Adipocyte (in vitro differentiated cells): ENCODE measurements around the gene F11R.
"Not testable (repeated sequence)": the region's sequence is repeated elsewhere in the genome, so short reads cannot be mapped to it uniquely, and the experiment has no call there.

Experiments used
- DNase-seq: peaks from one replicate; pipeline ENCODE4 v3.0.0-alpha.2; 2015; ENCODE audit warnings: low read depth
- H3K27me3 ChIP-seq: replicated peaks from 2 replicates; pipeline ENCODE4 v1.7.0; 2013; ENCODE audit warnings: mild to moderate bottlenecking, low read length, moderate library complexity; ENCODE audit not compliant: control insufficient read depth, insufficient read depth
- H3K36me3 ChIP-seq: 2 replicates; pipeline ENCODE4 v1.7.0; 2013; ENCODE audit warnings: low read length, mild to moderate bottlenecking, moderate library complexity; ENCODE audit not compliant: control insufficient read depth, insufficient read depth, severe bottlenecking
- H3K4me1 ChIP-seq: 2 replicates; pipeline ENCODE4 v1.7.0; 2013; ENCODE audit warnings: mild to moderate bottlenecking, low read length, moderate library complexity; ENCODE audit not compliant: control insufficient read depth, insufficient read depth
- H3K4me3 ChIP-seq: 2 replicates; pipeline ENCODE4 v1.7.0; 2013; ENCODE audit warnings: mild to moderate bottlenecking, low read length, moderate library complexity
- H3K9ac ChIP-seq: 2 replicates; pipeline ENCODE4 v1.7.0; 2013; ENCODE audit warnings: mild to moderate bottlenecking, low read length, moderate library complexity
- H3K9me3 ChIP-seq: 2 replicates; pipeline ENCODE4 v1.7.0; 2013; ENCODE audit warnings: mild to moderate bottlenecking, low read length, moderate library complexity; ENCODE audit not compliant: control insufficient read depth

Gene F11R

DNA sequence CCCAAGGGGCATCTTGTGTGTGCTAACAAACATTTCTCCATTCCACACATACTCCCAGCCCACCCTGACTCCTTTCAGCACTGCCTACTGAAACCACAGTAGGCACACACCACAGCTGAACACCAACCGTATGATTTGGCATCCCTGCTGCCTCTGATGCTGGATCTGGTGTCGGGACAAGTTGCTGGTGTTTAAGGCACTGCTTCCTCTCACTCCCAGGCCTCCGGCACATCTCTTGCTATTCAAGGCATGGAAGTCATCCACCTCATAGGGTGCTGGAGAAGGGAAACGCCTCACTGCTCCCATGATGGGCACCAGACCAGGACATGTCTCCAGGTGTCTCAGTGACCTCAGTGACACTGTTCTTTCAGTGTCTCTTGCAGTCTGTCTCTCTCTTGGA lies 64.0 kb downstream of the F11R start:
- peaks cover 6% of the 10 kb centered on the region for H3K4me1 ChIP-seq
- H3K9ac ChIP-seq: no peak overlapping the region
- H3K9me3 ChIP-seq: no peaks in the 10 kb centered on the region
- H3K27me3 ChIP-seq: peaks cover 29% of the 10 kb centered on the region
- no peak for DNase-seq
- no peak overlapping the region for H3K4me3 ChIP-seq
- H3K36me3 ChIP-seq: no peaks in the 10 kb centered on the region

DNA sequence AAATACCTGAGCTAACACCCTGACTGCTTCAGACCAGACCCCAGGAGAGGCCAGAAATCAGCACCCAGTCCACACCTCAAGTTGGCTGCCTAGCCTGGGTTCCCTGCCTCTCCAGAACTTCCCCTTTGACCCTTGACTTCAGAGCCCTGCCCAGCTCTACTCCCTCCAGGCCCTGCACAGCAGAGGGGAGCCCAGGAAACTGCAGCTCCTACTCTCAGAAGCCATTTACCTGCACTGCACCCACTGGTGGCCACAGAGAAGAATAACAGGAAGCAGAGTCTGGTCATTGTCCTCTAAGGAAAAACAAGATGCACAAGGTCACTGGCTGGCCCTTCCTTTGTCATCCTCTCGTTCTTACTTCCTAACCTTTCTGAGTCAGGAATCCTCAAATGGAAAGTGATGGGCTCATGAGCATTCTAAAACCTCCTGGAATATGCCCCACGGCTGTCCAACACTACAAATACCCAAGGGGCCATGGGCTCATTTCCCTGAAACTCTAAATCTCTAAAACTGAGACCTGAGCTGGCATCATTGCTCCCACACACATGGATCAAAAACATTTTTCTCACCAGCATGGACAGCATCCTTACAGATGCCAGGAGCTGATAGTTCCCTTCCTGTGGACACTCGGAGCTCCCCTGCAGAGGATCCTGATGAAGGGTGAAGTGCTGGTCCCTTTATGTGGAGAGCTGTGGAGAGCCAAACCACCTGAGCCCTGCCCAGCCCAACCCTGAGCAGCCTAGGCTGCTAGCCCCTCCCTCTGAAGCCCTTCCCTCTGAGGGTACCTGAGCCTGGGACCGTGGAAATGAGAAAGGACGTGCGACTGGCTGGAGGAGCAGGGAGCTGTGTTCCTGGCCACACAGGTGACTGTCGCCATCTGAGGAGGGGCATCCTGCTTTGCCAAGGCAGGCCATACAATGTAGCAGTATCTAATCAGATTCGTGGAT lies 66.5 kb downstream of the F11R start, which contains the start of gene ITLN2:
Gene ITLN2 (minus strand): TSS at position 652 of the 947 bp plus-strand sequence. CDS start 68 bp downstream, at position 584.
- H3K4me3 ChIP-seq: no peak within 1 kb of the TSS
- no peaks in the 10 kb centered on the region for H3K9me3 ChIP-seq
- no peaks in the 10 kb centered on the region for H3K36me3 ChIP-seq
- peaks cover 6% of the 10 kb centered on the region for H3K4me1 ChIP-seq
- no peak for DNase-seq
- no peak within 1 kb of the TSS for H3K9ac ChIP-seq
- peaks cover 22% of the 10 kb centered on the region for H3K27me3 ChIP-seq

DNA sequence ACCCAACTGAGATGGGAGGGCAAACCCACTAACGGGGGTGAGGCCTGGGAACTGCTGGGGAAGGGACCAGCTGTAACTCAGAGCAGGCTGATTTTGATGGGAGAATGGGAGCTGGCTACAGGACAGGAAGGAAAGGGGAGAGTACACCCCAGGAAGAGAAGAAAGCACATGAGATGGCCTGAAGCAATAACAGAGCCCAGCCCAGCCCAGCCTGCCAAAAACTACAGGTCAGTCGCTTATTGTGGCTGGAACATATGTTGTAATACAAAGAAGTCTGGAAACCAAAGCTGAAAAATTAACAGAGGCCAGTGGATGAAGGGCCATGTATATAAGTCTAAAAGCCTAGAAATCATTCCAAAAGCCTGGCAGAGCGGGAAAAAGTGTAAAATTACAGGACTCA lies 67.9 kb downstream of the F11R start:
- peaks cover 6% of the 10 kb centered on the region for H3K4me1 ChIP-seq
- no peaks in the 10 kb centered on the region for H3K36me3 ChIP-seq
- peaks cover 22% of the 10 kb centered on the region for H3K27me3 ChIP-seq
- no peaks in the 10 kb centered on the region for H3K9me3 ChIP-seq
- no peak overlapping the region for H3K4me3 ChIP-seq
- DNase-seq: peak; percentile 76
- H3K9ac ChIP-seq: no peak overlapping the region

DNA sequence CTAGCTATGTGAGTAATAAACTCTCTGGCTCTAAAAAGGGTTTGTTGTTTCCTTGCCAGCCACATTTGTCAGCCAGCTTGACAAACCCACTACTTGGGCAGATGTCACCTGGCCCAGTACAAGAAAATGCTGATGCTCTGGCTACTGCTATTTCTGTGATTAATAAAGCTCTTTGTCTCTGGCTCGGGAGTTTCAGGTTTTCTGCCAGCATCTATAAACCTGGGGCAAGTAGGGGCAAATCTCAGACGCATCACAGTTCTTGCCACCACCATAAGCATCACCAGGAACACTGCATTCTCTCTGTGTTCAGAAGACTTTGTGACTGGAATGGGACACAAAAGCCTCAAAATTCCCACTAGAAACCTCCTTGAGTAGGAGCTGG lies 68.8 kb downstream of the F11R start:
- Histone ChIP-seq H3K4me1 (peaks cover 6% of the 10 kb centered on the region), H3K9ac (no peak overlapping the region), H3K27me3 (peaks cover 21% of the 10 kb centered on the region), H3K36me3 (no peaks in the 10 kb centered on the region), H3K9me3 (no peaks in the 10 kb centered on the region), H3K4me3 (no peak overlapping the region)
- DNase-seq: no peak

DNA sequence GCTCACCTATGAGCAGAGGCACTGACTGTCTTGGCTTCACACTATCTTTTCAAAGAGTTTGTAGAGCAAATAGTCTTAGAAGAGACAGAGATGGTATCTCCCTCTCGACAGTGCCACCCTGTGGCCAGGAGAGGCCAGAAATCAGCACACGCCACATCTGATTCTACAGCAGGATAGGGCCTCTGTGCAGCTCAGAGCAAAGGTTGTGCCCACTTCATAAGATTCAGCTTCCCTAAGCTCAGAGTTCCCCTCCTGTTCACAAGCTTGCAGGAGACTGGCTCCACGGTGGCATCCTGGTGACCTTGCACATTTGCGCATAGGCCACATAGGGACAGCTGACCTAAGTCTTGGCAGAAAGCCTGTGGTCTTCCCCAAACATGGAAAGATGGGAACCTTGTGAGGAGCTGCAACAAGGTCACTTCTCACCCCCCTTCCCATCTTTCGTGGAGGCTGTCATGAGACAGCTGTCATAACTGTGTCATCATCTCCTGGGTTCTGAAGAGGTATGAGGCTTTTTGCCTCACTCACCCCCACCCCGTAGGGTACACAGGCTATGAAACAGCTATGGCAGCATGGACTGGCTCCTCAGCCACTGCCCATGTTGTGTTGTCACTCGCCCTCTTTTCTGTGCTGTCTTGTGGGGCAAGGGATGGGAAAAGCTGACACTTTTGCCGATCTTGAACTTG lies 69.4 kb downstream of the F11R start:
- no peak overlapping the region for H3K4me3 ChIP-seq
- H3K9me3 ChIP-seq: no peaks in the 10 kb centered on the region
- H3K36me3 ChIP-seq: no peaks in the 10 kb centered on the region
- H3K27me3 ChIP-seq: peaks cover 16% of the 10 kb centered on the region
- peaks cover 6% of the 10 kb centered on the region for H3K4me1 ChIP-seq
- peak; percentile 60 for DNase-seq
- no peak overlapping the region for H3K9ac ChIP-seq

DNA sequence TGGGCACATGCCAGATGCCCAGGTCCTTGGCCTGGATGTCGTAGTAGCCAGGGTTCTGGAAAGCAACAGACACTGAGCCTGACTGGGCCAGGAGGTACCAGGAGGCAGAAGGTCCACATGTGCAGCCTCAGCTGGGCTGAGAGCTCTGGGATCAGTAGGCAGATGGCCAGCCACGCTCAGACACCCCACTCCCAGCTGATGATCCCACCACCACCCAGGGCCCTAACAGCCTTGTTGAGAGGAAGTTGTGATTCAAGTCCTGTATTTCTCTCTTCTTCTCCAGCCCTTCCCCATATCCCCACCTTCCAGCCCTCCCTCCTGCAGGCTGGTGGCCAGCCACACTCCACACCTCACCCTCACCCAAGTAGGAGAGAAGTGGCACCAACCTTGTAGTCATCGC lies 70.3 kb downstream of the F11R start:
- H3K4me1 ChIP-seq: peaks cover 6% of the 10 kb centered on the region
- no peaks in the 10 kb centered on the region for H3K36me3 ChIP-seq
- no peak overlapping the region for H3K4me3 ChIP-seq

DNA sequence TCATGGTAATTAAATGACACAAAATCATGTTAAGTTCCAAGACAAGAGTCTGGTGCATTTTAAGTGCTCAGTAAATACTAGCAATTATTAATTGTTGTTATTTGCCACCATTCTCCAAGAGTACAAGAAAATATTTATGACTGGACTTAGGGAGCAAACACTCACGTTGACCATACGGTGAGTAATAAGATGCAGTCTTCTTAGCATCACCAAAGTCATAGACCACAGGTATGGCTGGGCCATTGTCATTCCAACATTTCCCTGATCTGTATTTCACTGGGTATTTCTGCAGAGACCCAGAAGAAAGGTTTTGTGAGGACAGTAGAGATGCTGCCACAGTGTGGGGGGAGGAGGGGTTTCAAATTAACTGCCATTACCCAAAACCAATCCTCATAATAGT lies 71.1 kb downstream of the F11R start:
- H3K4me3 ChIP-seq: no peak overlapping the region
- H3K27me3 ChIP-seq: peaks cover 20% of the 10 kb centered on the region
- H3K9ac ChIP-seq: no peak overlapping the region
- H3K36me3 ChIP-seq: no peaks in the 10 kb centered on the region
- H3K4me1 ChIP-seq: peaks cover 6% of the 10 kb centered on the region
- H3K9me3 ChIP-seq: no peaks in the 10 kb centered on the region
- DNase-seq: no peak

More for the DNA sequence above, 70.3 kb downstream of the F11R start:
- Histone ChIP-seq H3K9ac (no peak overlapping the region), H3K9me3 (no peaks in the 10 kb centered on the region), H3K27me3 (peaks cover 16% of the 10 kb centered on the region)
- no peak for DNase-seq

DNA sequence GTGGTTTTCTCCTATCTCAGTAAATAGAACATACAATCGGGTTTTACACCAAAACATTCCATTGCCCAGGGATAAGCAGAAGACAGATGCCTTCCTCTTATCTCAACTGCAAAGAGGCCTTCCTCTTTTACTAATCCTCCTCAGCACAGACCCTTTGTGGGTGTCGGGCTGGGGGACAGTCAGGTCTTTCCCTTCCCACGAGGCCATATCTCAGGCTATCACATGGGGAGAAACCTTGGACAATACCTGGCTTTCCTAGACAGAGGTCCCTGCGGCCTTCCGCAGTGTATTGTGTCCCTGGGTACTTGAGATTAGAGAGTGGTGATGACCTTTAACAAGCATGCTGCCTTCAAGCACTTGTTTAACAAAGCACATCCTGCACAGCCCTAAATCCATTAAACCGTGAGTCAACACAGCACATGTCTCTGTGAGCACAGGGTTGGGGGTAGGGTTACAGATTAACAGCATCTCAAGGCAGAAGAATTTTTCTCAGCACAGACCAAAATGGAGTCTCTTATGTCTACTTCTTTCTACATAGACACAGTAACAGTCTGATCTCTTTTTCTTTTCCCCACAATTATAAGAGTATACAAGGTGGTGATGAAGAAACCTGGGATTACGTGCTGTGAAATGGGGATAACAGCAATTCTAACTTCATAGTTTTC lies 71.6 kb downstream of the F11R start:
- H3K4me1 ChIP-seq, H3K4me3 ChIP-seq, H3K36me3 ChIP-seq, DNase-seq, H3K9me3 ChIP-seq, H3K9ac ChIP-seq: not testable (repeated sequence)
- peaks cover 15% of the 10 kb centered on the region for H3K27me3 ChIP-seq

DNA sequence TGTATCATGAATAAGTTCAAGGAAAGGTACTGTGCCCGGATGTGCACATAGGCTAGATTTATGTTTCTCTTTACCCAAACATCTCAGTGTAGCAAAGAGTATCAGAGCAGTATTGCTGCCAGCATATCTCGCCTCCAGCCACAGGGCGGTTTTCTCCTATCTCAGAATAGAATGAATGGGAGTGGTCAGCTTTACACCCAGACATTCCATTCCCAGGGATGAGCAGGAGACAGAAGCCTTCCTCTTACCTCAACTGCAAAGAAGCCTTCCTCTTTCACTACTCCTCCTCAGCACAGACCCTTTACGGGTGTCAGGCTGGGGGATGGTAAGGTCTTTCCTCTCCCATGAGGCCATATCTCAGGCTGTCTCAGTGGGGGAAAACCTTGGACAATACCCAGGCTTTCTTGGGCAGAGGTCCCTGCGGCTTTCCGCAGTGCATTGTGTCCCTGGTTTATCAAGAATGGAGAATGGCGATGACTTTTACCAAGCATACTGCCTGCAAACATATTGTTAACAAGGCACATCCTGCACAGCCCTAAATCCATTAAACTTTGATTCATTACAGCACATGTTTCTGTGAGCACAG lies 73.7 kb downstream of the F11R start:
- H3K9me3 ChIP-seq, H3K9ac ChIP-seq, H3K27me3 ChIP-seq, H3K36me3 ChIP-seq, H3K4me1 ChIP-seq, DNase-seq, H3K4me3 ChIP-seq: not testable (repeated sequence)

DNA sequence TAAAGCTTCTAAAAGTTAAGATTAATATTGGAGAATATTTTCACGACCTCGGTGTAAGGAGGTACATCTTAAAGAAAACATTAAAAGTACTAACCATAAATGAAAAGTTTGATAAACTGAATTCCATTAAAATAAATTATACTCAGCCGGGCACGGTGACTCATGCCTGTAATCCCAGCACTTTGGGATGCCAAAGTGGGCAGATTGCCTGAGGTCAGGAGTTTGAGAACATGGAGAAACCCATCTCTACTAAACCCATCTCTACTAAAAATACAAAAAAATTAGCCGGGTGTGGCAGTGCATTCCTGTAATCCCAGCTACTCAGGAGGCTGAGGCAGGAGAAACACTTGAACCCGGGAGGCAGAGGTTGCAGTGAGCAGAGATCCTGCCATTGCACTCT lies 75.1 kb downstream of the F11R start:
- not testable (repeated sequence) for H3K4me3 ChIP-seq, H3K9me3 ChIP-seq, H3K36me3 ChIP-seq, H3K9ac ChIP-seq, DNase-seq, H3K4me1 ChIP-seq, H3K27me3 ChIP-seq
